Activated naive CD8-positive, alpha-beta T cell (primary cell): ENCODE results near the gene BSDC1.
"Not testable (repeated sequence)": the region's sequence is repeated elsewhere in the genome, so short reads cannot be mapped to it uniquely, and the experiment has no call there.

Experiments
- H3K27ac Mint-ChIP-seq: one replicate; pipeline ENCODE4 v1.8.0; 2021; ENCODE audit warnings: mixed read lengths
- H3K27me3 Mint-ChIP-seq: one replicate; pipeline ENCODE4 v1.8.0; 2021; ENCODE audit warnings: mixed read lengths
- H3K36me3 Mint-ChIP-seq: one replicate; pipeline ENCODE4 v1.8.0; 2021; ENCODE audit warnings: mixed read lengths
- H3K4me1 Mint-ChIP-seq: one replicate; pipeline ENCODE4 v1.8.0; 2021; ENCODE audit warnings: low read depth, mixed read lengths
- H3K4me3 Mint-ChIP-seq: one replicate; pipeline ENCODE4 v1.8.0; 2021; ENCODE audit warnings: mild to moderate bottlenecking, mixed read lengths
- H3K9me3 Mint-ChIP-seq: one replicate; pipeline ENCODE4 v1.8.0; 2021; ENCODE audit warnings: low read depth, mixed read lengths

The BSDC1 gene, protein sequence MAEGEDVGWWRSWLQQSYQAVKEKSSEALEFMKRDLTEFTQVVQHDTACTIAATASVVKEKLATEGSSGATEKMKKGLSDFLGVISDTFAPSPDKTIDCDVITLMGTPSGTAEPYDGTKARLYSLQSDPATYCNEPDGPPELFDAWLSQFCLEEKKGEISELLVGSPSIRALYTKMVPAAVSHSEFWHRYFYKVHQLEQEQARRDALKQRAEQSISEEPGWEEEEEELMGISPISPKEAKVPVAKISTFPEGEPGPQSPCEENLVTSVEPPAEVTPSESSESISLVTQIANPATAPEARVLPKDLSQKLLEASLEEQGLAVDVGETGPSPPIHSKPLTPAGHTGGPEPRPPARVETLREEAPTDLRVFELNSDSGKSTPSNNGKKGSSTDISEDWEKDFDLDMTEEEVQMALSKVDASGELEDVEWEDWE

GRCh38 chr1:32394141-32394889 lies at the start of gene BSDC1:
Gene BSDC1, minus strand, starts transcription at chr1:32394441. Its CDS starts 27 bp downstream, at chr1:32394414.
- Mint-ChIP-seq H3K36me3 (no peaks in the 10 kb centered on the region), H3K4me1 (peaks cover 28% of the 10 kb centered on the region), H3K9me3 (no peaks in the 10 kb centered on the region), H3K4me3 (peak within 1 kb of the TSS; percentile 99), H3K27me3 (no peaks in the 10 kb centered on the region), H3K27ac (peak within 1 kb of the TSS; percentile 100)

- not testable (repeated sequence) for H3K36me3 Mint-ChIP-seq, H3K27ac Mint-ChIP-seq, H3K4me3 Mint-ChIP-seq, H3K4me1 Mint-ChIP-seq, H3K9me3 Mint-ChIP-seq
- peaks cover 15% of the 10 kb centered on the region for H3K27me3 Mint-ChIP-seq
Observed at GRCh38 chr1:32441467-32441866, 47.2 kb upstream of the BSDC1 start.

- H3K4me1 Mint-ChIP-seq, H3K27ac Mint-ChIP-seq: not testable (repeated sequence)
Observed at GRCh38 chr1:32438777-32439176, 44.5 kb upstream of the BSDC1 start.

DNA sequence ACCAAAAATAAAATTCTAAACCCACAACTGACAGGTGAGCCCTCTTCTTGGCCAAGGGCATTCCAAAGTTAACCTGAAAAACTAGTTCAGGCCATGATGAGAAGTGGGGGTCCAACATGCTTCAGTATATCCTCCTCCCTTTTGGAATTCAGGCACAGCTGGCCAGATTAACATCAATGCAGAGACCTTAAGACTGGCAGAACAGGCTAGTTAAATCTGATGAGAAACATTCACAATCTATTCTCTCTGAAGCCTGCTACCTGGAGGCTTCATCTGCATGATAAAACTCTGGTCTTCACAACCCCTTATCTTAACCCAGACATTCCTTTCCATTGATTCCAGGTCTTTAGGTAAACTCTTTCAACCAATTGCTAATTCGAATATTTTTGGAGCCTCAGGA lies 43.9 kb upstream of the BSDC1 start:
- Mint-ChIP-seq H3K27me3 (peaks cover 15% of the 10 kb centered on the region), H3K9me3 (peaks cover 6% of the 10 kb centered on the region), H3K4me3 (no peak overlapping the region), H3K36me3 (peaks cover 2% of the 10 kb centered on the region), H3K4me1 (no peaks in the 10 kb centered on the region), H3K27ac (no peak overlapping the region)

More at GRCh38 chr1:32438777-32439176, 44.5 kb upstream of the BSDC1 start:
- not testable (repeated sequence) for H3K9me3 Mint-ChIP-seq, H3K4me3 Mint-ChIP-seq, H3K36me3 Mint-ChIP-seq
- H3K27me3 Mint-ChIP-seq = peaks cover 13% of the 10 kb centered on the region

- peaks cover 23% of the 10 kb centered on the region for H3K27me3 Mint-ChIP-seq
- no peaks in the 10 kb centered on the region for H3K4me1 Mint-ChIP-seq
- no peaks in the 10 kb centered on the region for H3K36me3 Mint-ChIP-seq
- H3K9me3 Mint-ChIP-seq = no peaks in the 10 kb centered on the region
- H3K4me3 Mint-ChIP-seq = no peak overlapping the region
- H3K27ac Mint-ChIP-seq = no peak overlapping the region
Observed at GRCh38 chr1:32431736-32432400, 37.6 kb upstream of the BSDC1 start.

GRCh38 chr1:32427264-32427963 lies 33.2 kb upstream of the BSDC1 start:
- Mint-ChIP-seq H3K27me3 (peaks cover 30% of the 10 kb centered on the region), H3K36me3 (no peaks in the 10 kb centered on the region), H3K4me3 (no peak overlapping the region)

GRCh38 chr1:32426489-32427255 lies 32.4 kb upstream of the BSDC1 start:
- no peak overlapping the region for H3K4me3 Mint-ChIP-seq
- H3K9me3 Mint-ChIP-seq = no peaks in the 10 kb centered on the region
- no peaks in the 10 kb centered on the region for H3K36me3 Mint-ChIP-seq
- H3K27me3 Mint-ChIP-seq = peaks cover 26% of the 10 kb centered on the region
- peaks cover 4% of the 10 kb centered on the region for H3K4me1 Mint-ChIP-seq
- no peak overlapping the region for H3K27ac Mint-ChIP-seq

More at GRCh38 chr1:32427264-32427963, 33.2 kb upstream of the BSDC1 start:
- no peaks in the 10 kb centered on the region for H3K9me3 Mint-ChIP-seq
- no peak overlapping the region for H3K27ac Mint-ChIP-seq
- peaks cover 4% of the 10 kb centered on the region for H3K4me1 Mint-ChIP-seq

- Mint-ChIP-seq H3K4me3 (no peak overlapping the region), H3K9me3 (no peaks in the 10 kb centered on the region), H3K36me3 (no peaks in the 10 kb centered on the region), H3K27ac (no peak overlapping the region), H3K4me1 (peaks cover 4% of the 10 kb centered on the region), H3K27me3 (peaks cover 14% of the 10 kb centered on the region)
Observed at GRCh38 chr1:32421775-32422174, 27.5 kb upstream of the BSDC1 start.

DNA sequence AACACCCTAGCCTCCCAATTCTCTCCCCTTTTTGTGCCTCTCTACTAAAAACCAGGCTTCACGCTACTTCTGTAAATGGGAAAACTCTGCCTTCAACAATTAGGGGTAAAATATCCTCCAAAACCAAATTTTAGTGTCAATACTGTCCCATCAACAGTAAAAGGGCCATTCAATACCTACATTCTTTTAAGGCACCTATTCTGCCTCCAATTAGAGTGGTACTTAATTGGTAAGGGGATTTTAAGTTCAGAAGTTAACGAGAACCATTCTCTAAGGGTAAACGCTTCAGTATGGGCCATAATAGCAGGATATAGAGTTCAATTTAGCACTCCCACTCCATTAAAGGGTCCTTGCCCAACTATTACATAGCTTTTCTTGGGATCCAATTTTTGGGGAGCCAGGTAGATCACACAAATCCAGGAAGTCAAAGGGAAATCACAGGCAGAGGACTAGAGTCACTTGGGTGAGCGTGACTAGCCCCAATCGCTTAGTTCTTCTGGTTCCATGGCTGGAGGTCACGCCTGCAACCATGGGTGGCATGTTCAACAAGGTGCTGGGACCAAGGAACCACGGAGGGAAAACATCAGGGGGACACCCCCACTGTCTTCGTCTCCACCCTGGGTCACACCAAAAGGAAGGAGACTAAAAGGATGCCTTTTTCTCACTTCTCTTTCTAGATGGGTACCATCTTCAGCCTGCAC lies 20.1 kb upstream of the BSDC1 start:
- Mint-ChIP-seq H3K27ac (no peak overlapping the region), H3K4me3 (no peak overlapping the region), H3K9me3 (no peaks in the 10 kb centered on the region), H3K27me3 (peaks cover 3% of the 10 kb centered on the region), H3K4me1 (peaks cover 2% of the 10 kb centered on the region), H3K36me3 (no peaks in the 10 kb centered on the region)

- Mint-ChIP-seq H3K27me3 (peaks cover 3% of the 10 kb centered on the region), H3K9me3 (no peaks in the 10 kb centered on the region), H3K4me1 (peaks cover 2% of the 10 kb centered on the region), H3K27ac (peak overlapping the region; percentile 54), H3K36me3 (no peaks in the 10 kb centered on the region), H3K4me3 (no peak overlapping the region)
Observed at GRCh38 chr1:32413507-32414185, 19.4 kb upstream of the BSDC1 start.

DNA sequence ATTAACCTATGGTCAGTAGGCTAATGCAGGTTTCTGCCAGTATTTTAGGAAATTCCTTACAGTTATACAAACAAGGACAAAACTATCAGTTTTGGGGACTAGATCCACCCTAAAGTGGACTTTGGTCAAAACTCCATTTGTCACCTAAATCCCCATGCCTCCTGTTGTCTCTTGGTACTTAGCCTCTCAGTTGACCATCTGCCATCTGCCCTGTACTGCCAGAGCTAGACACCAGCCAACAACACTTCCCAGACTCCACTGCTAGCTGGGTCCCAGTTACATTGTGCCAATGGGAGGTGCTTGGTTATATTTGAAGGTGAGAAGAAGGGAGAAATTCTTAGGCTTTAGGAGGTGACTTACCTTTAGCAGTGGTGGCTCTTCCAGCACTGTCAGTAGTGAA lies 17.0 kb upstream of the BSDC1 start:
- Mint-ChIP-seq H3K4me1 (peaks cover 2% of the 10 kb centered on the region), H3K4me3 (no peak overlapping the region), H3K27me3 (peaks cover 3% of the 10 kb centered on the region), H3K9me3 (no peaks in the 10 kb centered on the region), H3K27ac (no peak overlapping the region), H3K36me3 (no peaks in the 10 kb centered on the region)

- Mint-ChIP-seq H3K36me3 (no peaks in the 10 kb centered on the region), H3K27me3 (no peaks in the 10 kb centered on the region), H3K4me3 (no peak overlapping the region), H3K4me1 (no peaks in the 10 kb centered on the region), H3K27ac (no peak overlapping the region), H3K9me3 (no peaks in the 10 kb centered on the region)
Observed at GRCh38 chr1:32406629-32407111, 12.4 kb upstream of the BSDC1 start.
